Measurements from ENCODE around the gene MSL2.
"Not testable (repeated sequence)": the region's sequence is repeated elsewhere in the genome, so short reads cannot be mapped to it uniquely, and the experiment has no call there.

MSL2 gene

GRCh38 chr3:136142592-136142991, 53.5 kb downstream of the MSL2 start:
- peak in 1 of 4 experiments; percentile 4 for DNase-seq

- peak; percentile 19 to 51 (median 40) for DNase-seq
Observed at GRCh38 chr3:136141891-136142290, 54.2 kb downstream of the MSL2 start.

- DNase-seq, result peak in 1 of 4 experiments; percentile 11
Observed at GRCh38 chr3:136141291-136141785, 54.8 kb downstream of the MSL2 start.

- DNase-seq, result no peak
Observed at GRCh38 chr3:136136454-136136853, 59.7 kb downstream of the MSL2 start.

- no peak for DNase-seq
Observed at GRCh38 chr3:136135039-136135802, 60.9 kb downstream of the MSL2 start.

GRCh38 chr3:136134091-136134490, 62.0 kb downstream of the MSL2 start:
- no peak for DNase-seq

- not testable (repeated sequence) for DNase-seq
Observed at GRCh38 chr3:136131647-136132046, 64.5 kb downstream of the MSL2 start.

GRCh38 chr3:136122006-136122405, 74.1 kb downstream of the MSL2 start:
- DNase-seq, result no peak

GRCh38 chr3:136120373-136121348, 75.5 kb downstream of the MSL2 start:
- no peak for DNase-seq

- DNase-seq, result not testable (repeated sequence)
Observed at GRCh38 chr3:136119783-136120182, 76.4 kb downstream of the MSL2 start.

GRCh38 chr3:136119332-136119731, 76.8 kb downstream of the MSL2 start:
- not testable (repeated sequence) for DNase-seq

GRCh38 chr3:136114421-136114820, 81.7 kb downstream of the MSL2 start:
- no peak for DNase-seq

- no peak for DNase-seq
Observed at GRCh38 chr3:136110481-136110880, 85.7 kb downstream of the MSL2 start.

GRCh38 chr3:136109499-136109898, 86.6 kb downstream of the MSL2 start:
- DNase-seq, result no peak

GRCh38 chr3:136106101-136106500, 90.0 kb downstream of the MSL2 start:
- DNase-seq, result no peak

- DNase-seq, result no peak
Observed at GRCh38 chr3:136105044-136105443, 91.1 kb downstream of the MSL2 start.

Measured in suppressor macrophage (primary cell).